Endothelial cell of umbilical vein (primary cell): ENCODE data around the gene L1CAM. TPM values are rescaled to one million over a fixed set of nuclear protein-coding genes. Genes with fewer than 3 reads are reported as not detected.

ENCODE experiments used
- BruUV-seq: library from RNA; stranded (reverse); fragments of 400-500 nt; replicated peaks from 2 replicates; lab custom pipeline; 2021; lab: Mats Ljungman, UMichigan
- CTCF ChIA-PET: fragments of 300-600, 350-600 bp; sonication (Branson Sonifier 250); formaldehyde crosslinking; loops from one replicate; lab custom pipeline; 2021; ENCODE audit warnings: antibody characterized with exemption, inconsistent platforms; lab: Charles Lee
- POLR2A ChIA-PET: fragments of 300-600, 350-600 bp; sonication (Branson Sonifier 250); formaldehyde crosslinking; loops from one replicate; lab custom pipeline; 2021; ENCODE audit warnings: antibody characterized with exemption, inconsistent platforms; lab: Charles Lee
- DNase-seq: peaks from one replicate; pipeline ENCODE4 v3.0.0-alpha.2; 2011; ENCODE audit warnings: low read depth, low spot score
- FAIRE-seq: peaks from 2 replicates; lab custom pipeline; 2011; peaks lifted over from hg19 to GRCh38; lab: Jason Lieb, UNC
- H2AFZ ChIP-seq: 2 replicates; pipeline ENCODE4 v1.6.0; 2012; ENCODE audit warnings: low read depth, low read length, control low read depth, inconsistent platforms
- H3K27ac ChIP-seq: 2 replicates; pipeline ENCODE4 v1.5.1; 2011; ENCODE audit warnings: low read depth, mild to moderate bottlenecking, control low read depth, low read length, moderate library complexity; ENCODE audit not compliant: insufficient read depth
- H3K27me3 ChIP-seq, 2 experiments: 2 replicates each; pipeline versions ENCODE4 v1.6.0 to v1.6.1; 2011; ENCODE audit warnings: low read length in 2 of 2, mixed read lengths in 1 of 2; ENCODE audit not compliant: control insufficient read depth in 2 of 2, insufficient read depth in 2 of 2
- H3K36me3 ChIP-seq, 2 experiments: 2 replicates in 1 of 2; 3 replicates in 1 of 2; pipeline ENCODE4 v1.5.1; 2011; ENCODE audit warnings: low read length in 2 of 2, mild to moderate bottlenecking in 1 of 2, moderate library complexity in 1 of 2; ENCODE audit not compliant: control insufficient read depth in 2 of 2, insufficient read depth in 2 of 2; ENCODE audit errors: extremely low read depth in 1 of 2
- H3K4me1 ChIP-seq: 3 replicates; pipeline ENCODE4 v1.5.1; 2011; ENCODE audit warnings: mild to moderate bottlenecking, low read length; ENCODE audit not compliant: control insufficient read depth, insufficient read depth; ENCODE audit errors: extremely low read depth
- H3K4me2 ChIP-seq: 2 replicates; pipeline ENCODE4 v1.6.1; 2011; ENCODE audit warnings: low read length, control low read depth, mixed read lengths; ENCODE audit not compliant: insufficient read depth
- H3K4me3 ChIP-seq, 3 experiments: fragments of 200-600 bp in 1 of 3; sonication (generic), shearing (Covaris generic) in 1 of 3; replicated peaks in 1 of 3; 2 replicates each; pipeline ENCODE4 v1.5.1; 2011 to 2016; ENCODE audit warnings: control low read depth in 3 of 3, low read length in 3 of 3, mild to moderate bottlenecking in 2 of 3, inconsistent platforms in 1 of 3, low read depth in 1 of 3, moderate library complexity in 1 of 3; ENCODE audit not compliant: insufficient read depth in 1 of 3
- H3K79me2 ChIP-seq: 2 replicates; pipeline ENCODE4 v1.6.0; 2012; ENCODE audit warnings: low read length, inconsistent platforms; ENCODE audit not compliant: control insufficient read depth, insufficient read depth
- H3K9ac ChIP-seq: replicated peaks from 2 replicates; pipeline ENCODE3; 2011; ENCODE audit warnings: low read length, control low read depth; ENCODE audit not compliant: insufficient read depth; ENCODE audit errors: extremely low read depth
- H3K9me1 ChIP-seq: replicated peaks from 3 replicates; pipeline ENCODE4 v1.6.0; 2011; ENCODE audit warnings: mild to moderate bottlenecking, low read length; ENCODE audit not compliant: control insufficient read depth, insufficient read depth; ENCODE audit errors: extremely low read depth
- H3K9me3 ChIP-seq: replicated peaks from 2 replicates; pipeline ENCODE4 v1.5.1; 2012; ENCODE audit warnings: low read length, inconsistent platforms; ENCODE audit not compliant: control insufficient read depth, insufficient read depth
- H4K20me1 ChIP-seq: replicated peaks from 2 replicates; pipeline ENCODE3; 2011; ENCODE audit warnings: mild to moderate bottlenecking, low read length; ENCODE audit not compliant: control insufficient read depth, insufficient read depth; ENCODE audit errors: extremely low read depth
- CTCF ChIP-seq, 2 donors: IDR thresholded peaks; 1 replicate in 1 of 2; 2 replicates in 1 of 2; pipeline ENCODE4 v1.5.1; 2011; ENCODE audit warnings: low read length in 2 of 2, mild to moderate bottlenecking in 2 of 2, moderate library complexity in 2 of 2, control low read depth in 1 of 2, inconsistent platforms in 1 of 2, low read depth in 1 of 2; ENCODE audit not compliant: insufficient read depth in 1 of 2; ENCODE audit errors: extremely low read depth in 1 of 2
- EZH2 ChIP-seq: IDR thresholded peaks from 2 replicates; pipeline ENCODE4 v1.6.1; 2012; ENCODE audit warnings: borderline replicate concordance, low read depth, mild to moderate bottlenecking, moderate library complexity, low read length, inconsistent platforms; ENCODE audit not compliant: severe bottlenecking
- FOS ChIP-seq: IDR thresholded peaks from 2 replicates; pipeline ENCODE4 v1.6.1; 2011; ENCODE audit warnings: mild to moderate bottlenecking, low read length, moderate library complexity, borderline replicate concordance; ENCODE audit not compliant: insufficient read depth
- GATA2 ChIP-seq: IDR thresholded peaks from 2 replicates; pipeline ENCODE4 v1.7.0; 2011; ENCODE audit warnings: low read depth, mild to moderate bottlenecking, moderate library complexity, mixed read lengths, low read length; ENCODE audit not compliant: insufficient read length, insufficient read depth
- JUN ChIP-seq: IDR thresholded peaks from 2 replicates; pipeline ENCODE4 v1.6.1; 2011; ENCODE audit warnings: borderline replicate concordance, low read depth; ENCODE audit not compliant: insufficient read length, insufficient read depth
- MAX ChIP-seq: IDR thresholded peaks from 2 replicates; pipeline ENCODE4 v1.6.1; 2011; ENCODE audit not compliant: insufficient read depth, insufficient read length
- MYC ChIP-seq: IDR thresholded peaks from one replicate; pipeline ENCODE4 v1.6.1; 2011; ENCODE audit warnings: mild to moderate bottlenecking, low read depth, low read length
- POLR2A ChIP-seq: IDR thresholded peaks from 2 replicates; pipeline ENCODE4 v1.6.1; 2012; ENCODE audit warnings: low read depth, mild to moderate bottlenecking, control low read depth, low read length
- POLR2AphosphoS5 ChIP-seq: IDR thresholded peaks from 2 replicates; pipeline ENCODE4 v1.6.1; 2012; ENCODE audit warnings: low read depth, mild to moderate bottlenecking, control low read depth, low read length, moderate library complexity; ENCODE audit not compliant: insufficient read depth
- dilution Hi-C: fragments of 300-500 bp; cut with MboI; formaldehyde crosslinking; loops from one replicate; pipeline ENCODE4 v1.15.0; 2019; ENCODE audit warnings: low sequenced_read_pairs; ENCODE audit not compliant: extremely low pct_ligation_motif_present
- intact Hi-C: fragments of 100-400 bp; cut with micrococcal nuclease; formaldehyde crosslinking; loops from one replicate; pipeline ENCODE4 v1.10.0; 2022
- polyA plus RNA-seq, 4 experiments: library from polyadenylated mRNA; depleted of rRNA in 3 of 4; stranded (reverse) in 3 of 4; unstranded in 1 of 4; fragments of >200 nt; gene quantifications; 2 replicates each; pipeline versions ENCODE4 v1.2.1 to v1.2.3, GENCODE V29; 2011 to 2012; ENCODE audit warnings: missing spikeins in 1 of 4
- total RNA-seq: library from RNA; stranded (reverse); gene quantifications from 2 replicates; pipeline ENCODE4 v1.2.3, GENCODE V29; 2021

The L1CAM gene
- total and polyA plus RNA-seq, 2 donors (not counting 3 experiments of a cell fraction or from before 2014, with no cell fraction given), result 0.01 TPM; not detected in 1

GRCh38 chrX:153909024-153909979 lies 23.3 kb upstream of the L1CAM start:
- Histone ChIP-seq H3K9me3 (no peaks in the 10 kb centered on the region), H3K9me1 (no peaks in the 10 kb centered on the region), H3K4me2 (no peak overlapping the region), H3K4me3 (no peak overlapping the region), H3K9ac (no peak overlapping the region), H3K27me3 (no peaks in the 10 kb centered on the region), H3K4me1 (no peaks in the 10 kb centered on the region), H2AFZ (no peak overlapping the region), H4K20me1 (no peaks in the 10 kb centered on the region), H3K27ac (no peak overlapping the region), H3K79me2 (no peaks in the 10 kb centered on the region), H3K36me3 (no peaks in the 10 kb centered on the region)
- POLR2A ChIA-PET, result no interaction called here
- dilution Hi-C loops (no loop called here), intact Hi-C loops (no loop called here)
- CTCF ChIA-PET, result no interaction called here
- no peak for FAIRE-seq
- DNase-seq, result no peak
- no TSS peak for BruUV-seq
- TF ChIP-seq CTCF (IDR thresholded peaks at IDR 0.05; ENCODE audit: extremely low read depth in 1 of 2, insufficient read depth in 1 of 2, low read depth in 1 of 2, low read length in 2 of 2), result no peak
- TF ChIP-seq JUN, result no peak
- TF ChIP-seq GATA2, result no peak
- no peak for TF ChIP-seq FOS
- no peak for TF ChIP-seq MYC
- TF ChIP-seq POLR2A, result no peak
- TF ChIP-seq MAX, result no peak
- no peak for TF ChIP-seq POLR2AphosphoS5
- no peak for TF ChIP-seq EZH2
